Measurements from ENCODE around the gene PRTG. TPM values are rescaled to one million over a fixed set of nuclear protein-coding genes. Genes with fewer than 3 reads are reported as not detected.

The PRTG gene
- total RNA-seq, 2 experiments from 2014 or later = not detected

- H3K36me3 Mint-ChIP-seq (ENCODE audit: low read depth) = no peaks in the 10 kb centered on the region
- H3K4me3 Mint-ChIP-seq = no peak overlapping the region
- no peak for DNase-seq
- ChIA-PET CTCF (no interaction called here), POLR2A (no interaction called here)
- H3K9me3 Mint-ChIP-seq = no peaks in the 10 kb centered on the region
- H3K27ac Mint-ChIP-seq = no peak overlapping the region
- peaks cover 2% of the 10 kb centered on the region for H3K27me3 Mint-ChIP-seq
- H3K4me1 Mint-ChIP-seq = peaks cover 6% of the 10 kb centered on the region
Measured at GRCh38 chr15:55681631-55682030, 61.3 kb downstream of the PRTG start.

DNA sequence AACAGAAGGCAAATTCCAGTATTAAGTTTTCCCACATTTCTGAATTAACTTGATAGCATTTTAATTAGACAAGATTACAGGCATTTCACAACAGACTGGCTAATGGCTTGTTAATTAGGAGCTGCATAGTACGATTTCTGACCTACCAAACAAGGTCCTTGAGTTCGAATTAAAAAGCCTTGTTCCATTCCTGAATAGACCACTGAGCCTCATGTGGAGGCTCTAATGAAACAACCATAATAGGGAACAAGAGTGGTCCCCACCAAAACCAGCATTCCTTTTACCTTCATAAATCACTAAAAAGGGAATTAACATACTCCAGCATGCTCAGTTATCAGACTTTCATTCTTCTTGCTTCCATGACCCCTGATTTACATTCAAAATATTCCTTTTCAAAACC, 66.4 kb downstream of the PRTG start:
- no peak overlapping the region for H3K27ac Mint-ChIP-seq
- CTCF ChIA-PET = no interaction called here
- H3K4me3 Mint-ChIP-seq = no peak overlapping the region
- no peak for DNase-seq
- no peaks in the 10 kb centered on the region for H3K36me3 Mint-ChIP-seq (ENCODE audit: low read depth)
- POLR2A ChIA-PET = no interaction called here
- peaks cover 23% of the 10 kb centered on the region for H3K27me3 Mint-ChIP-seq
- no peaks in the 10 kb centered on the region for H3K9me3 Mint-ChIP-seq
- peaks cover 4% of the 10 kb centered on the region for H3K4me1 Mint-ChIP-seq

DNA sequence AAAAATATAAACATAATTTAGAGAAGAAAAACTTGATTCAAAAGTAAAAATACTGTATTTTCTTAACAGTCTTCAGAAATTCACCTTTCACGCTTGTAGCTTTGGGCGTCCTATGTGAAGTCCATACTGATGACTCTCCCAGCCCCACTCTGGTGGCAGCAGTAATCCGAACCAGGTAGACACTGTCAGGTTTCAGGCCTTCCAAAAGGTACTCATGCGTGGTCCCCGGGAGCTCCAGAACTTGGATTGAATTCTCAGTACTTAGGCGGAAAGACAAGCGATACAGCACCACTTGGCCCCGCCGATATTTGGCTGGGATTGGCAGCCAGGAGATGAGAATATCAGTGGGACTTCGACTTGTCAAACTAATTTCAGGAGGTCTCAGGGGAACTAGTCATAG, 69.7 kb downstream of the PRTG start:
- no peak overlapping the region for H3K4me3 Mint-ChIP-seq
- H3K9me3 Mint-ChIP-seq = no peaks in the 10 kb centered on the region
- ChIA-PET POLR2A (no interaction called here), CTCF (no interaction called here)
- DNase-seq = no peak
- no peaks in the 10 kb centered on the region for H3K36me3 Mint-ChIP-seq (ENCODE audit: low read depth)
- H3K27me3 Mint-ChIP-seq = peaks cover 23% of the 10 kb centered on the region
- no peaks in the 10 kb centered on the region for H3K4me1 Mint-ChIP-seq
- no peak overlapping the region for H3K27ac Mint-ChIP-seq

GRCh38 chr15:55669270-55669669, 73.7 kb downstream of the PRTG start:
- Mint-ChIP-seq H3K9me3 (no peaks in the 10 kb centered on the region), H3K27me3 (peaks cover 8% of the 10 kb centered on the region), H3K4me1 (no peaks in the 10 kb centered on the region), H3K4me3 (no peak overlapping the region), H3K27ac (no peak overlapping the region), H3K36me3 (ENCODE audit: low read depth) (no peaks in the 10 kb centered on the region)
- DNase-seq = no peak
- CTCF ChIA-PET = interaction anchor here (0.7 kb wide), 1 partner anchor 189 kb away, joined by 3 read pairs; no protein-coding TSS in a partner anchor
- POLR2A ChIA-PET = no interaction called here

DNA sequence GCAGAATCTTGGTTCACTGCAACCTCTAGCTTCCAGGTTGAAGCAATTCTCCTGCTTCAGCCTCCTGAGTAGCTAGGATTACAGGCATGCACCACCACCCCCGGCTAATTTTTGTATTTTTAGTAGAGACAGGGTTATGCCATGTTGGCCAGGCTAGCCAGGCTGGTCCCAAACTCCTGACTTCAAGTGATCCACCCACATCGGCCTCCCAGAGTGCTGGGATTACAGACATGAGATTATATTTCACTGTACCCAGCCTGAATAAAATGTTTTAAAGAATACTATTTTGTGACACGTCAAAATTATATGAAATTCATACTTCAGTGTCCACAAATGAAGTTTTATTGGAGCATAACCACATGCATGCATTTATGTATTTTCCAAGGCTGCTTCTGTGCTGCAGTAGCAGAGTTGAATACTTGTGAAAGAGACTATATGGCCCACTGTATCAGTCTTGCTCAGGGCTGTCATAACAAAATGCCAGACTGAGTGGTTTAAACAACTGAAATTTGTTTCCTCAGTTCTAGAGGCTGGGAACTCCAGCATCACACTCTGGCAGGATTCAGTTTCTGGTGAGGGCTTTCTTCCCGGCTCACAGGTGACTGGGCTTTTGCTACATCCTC, 77.2 kb downstream of the PRTG start:
- POLR2A ChIA-PET = no interaction called here
- Mint-ChIP-seq H3K4me1 (peaks cover 6% of the 10 kb centered on the region), H3K27me3 (no peaks in the 10 kb centered on the region), H3K36me3 (ENCODE audit: low read depth) (no peaks in the 10 kb centered on the region), H3K9me3 (no peaks in the 10 kb centered on the region), H3K27ac (no peak overlapping the region), H3K4me3 (no peak overlapping the region)
- CTCF ChIA-PET = no interaction called here
- no peak for DNase-seq

DNA sequence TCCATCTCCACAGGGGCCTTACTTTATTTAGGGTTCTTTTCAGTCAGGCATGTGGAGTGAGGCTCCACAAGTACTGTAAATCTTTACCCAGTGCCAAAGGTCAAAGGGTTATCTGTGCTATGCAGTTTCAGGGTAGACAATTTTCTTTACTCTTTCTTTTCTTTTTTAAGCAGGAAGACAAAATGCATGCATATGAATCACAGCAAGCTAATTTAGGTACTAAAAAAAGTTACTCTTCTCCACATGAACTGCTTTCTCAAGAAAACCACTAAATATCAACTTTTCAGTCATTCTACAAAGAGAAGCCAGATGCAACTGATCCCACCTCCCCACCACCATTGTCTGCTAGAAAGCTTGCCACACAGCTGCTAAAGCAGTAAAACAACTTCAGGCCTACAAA, 81.5 kb downstream of the PRTG start:
- Mint-ChIP-seq H3K4me3 (no peak overlapping the region), H3K9me3 (no peaks in the 10 kb centered on the region), H3K27ac (no peak overlapping the region), H3K36me3 (ENCODE audit: low read depth) (no peaks in the 10 kb centered on the region), H3K4me1 (peaks cover 6% of the 10 kb centered on the region), H3K27me3 (peaks cover 2% of the 10 kb centered on the region)
- DNase-seq = no peak
- ChIA-PET CTCF (no interaction called here), POLR2A (no interaction called here)

GRCh38 chr15:55660153-55660552, 82.8 kb downstream of the PRTG start:
- POLR2A ChIA-PET = no interaction called here
- peaks cover 3% of the 10 kb centered on the region for H3K27me3 Mint-ChIP-seq
- CTCF ChIA-PET = no interaction called here
- H3K4me3 Mint-ChIP-seq = no peak overlapping the region
- no peaks in the 10 kb centered on the region for H3K9me3 Mint-ChIP-seq
- no peak for DNase-seq
- no peak overlapping the region for H3K27ac Mint-ChIP-seq
- H3K36me3 Mint-ChIP-seq (ENCODE audit: low read depth) = no peaks in the 10 kb centered on the region
- peaks cover 6% of the 10 kb centered on the region for H3K4me1 Mint-ChIP-seq

DNA sequence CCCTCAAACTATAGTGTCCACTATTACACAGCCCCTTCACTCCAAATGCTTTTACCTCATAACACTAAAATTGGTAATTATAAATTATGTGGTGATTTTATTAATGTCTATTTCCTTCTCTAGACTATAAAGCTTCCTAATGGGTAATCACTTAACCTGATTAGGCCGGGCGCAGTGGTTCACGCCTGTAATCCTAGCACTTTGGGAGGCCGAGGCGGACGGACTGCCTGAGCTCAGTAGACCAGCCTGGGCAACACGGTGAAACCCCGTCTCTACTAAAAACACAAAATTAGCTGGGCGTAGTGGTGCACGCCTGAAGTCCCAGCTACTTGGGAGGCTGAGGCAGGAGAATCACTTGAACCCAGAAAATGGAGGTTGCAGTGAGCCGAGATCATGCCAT, 83.5 kb downstream of the PRTG start:
- no peak for DNase-seq
- H3K4me1 Mint-ChIP-seq = peaks cover 6% of the 10 kb centered on the region
- no peak overlapping the region for H3K27ac Mint-ChIP-seq
- POLR2A ChIA-PET = no interaction called here
- CTCF ChIA-PET = interaction anchor here (1.6 kb wide), 1 partner anchor 11 kb away, joined by 4 read pairs; no protein-coding TSS in a partner anchor
- H3K36me3 Mint-ChIP-seq (ENCODE audit: low read depth) = no peaks in the 10 kb centered on the region
- H3K4me3 Mint-ChIP-seq = no peak overlapping the region
- no peaks in the 10 kb centered on the region for H3K9me3 Mint-ChIP-seq
- H3K27me3 Mint-ChIP-seq = peaks cover 3% of the 10 kb centered on the region

GRCh38 chr15:55658886-55659285, 84.1 kb downstream of the PRTG start:
- CTCF ChIA-PET = interaction anchor here (1.6 kb wide), 1 partner anchor 10 kb away, joined by 4 read pairs; no protein-coding TSS in a partner anchor
- H3K4me3 Mint-ChIP-seq = no peak overlapping the region
- H3K4me1 Mint-ChIP-seq = peaks cover 6% of the 10 kb centered on the region
- no peak overlapping the region for H3K27ac Mint-ChIP-seq
- peaks cover 3% of the 10 kb centered on the region for H3K27me3 Mint-ChIP-seq
- no peaks in the 10 kb centered on the region for H3K9me3 Mint-ChIP-seq
- DNase-seq = no peak
- no peaks in the 10 kb centered on the region for H3K36me3 Mint-ChIP-seq (ENCODE audit: low read depth)
- POLR2A ChIA-PET = no interaction called here

DNA sequence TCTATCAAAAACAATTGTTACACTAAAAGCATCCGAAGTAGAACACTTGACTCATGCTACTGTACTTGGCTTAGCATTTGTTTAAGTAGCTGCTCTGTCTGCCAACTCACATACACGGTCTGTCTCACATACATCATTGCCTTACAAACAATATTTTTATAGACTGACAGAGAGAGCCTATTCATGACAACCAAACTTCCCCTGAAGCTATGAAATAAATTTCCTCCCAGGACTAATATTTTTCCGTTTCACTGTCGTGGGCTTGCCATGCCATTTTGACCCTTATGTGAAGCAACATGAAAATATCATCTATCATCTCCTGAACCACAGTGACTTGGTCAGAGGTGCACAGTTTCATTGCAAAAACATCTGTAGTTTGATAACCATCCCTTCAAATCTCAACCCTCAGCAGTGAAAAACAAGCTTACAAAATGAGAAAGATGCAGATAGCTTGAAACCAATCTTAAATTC, 88.4 kb downstream of the PRTG start:
- Mint-ChIP-seq H3K27me3 (peaks cover 3% of the 10 kb centered on the region), H3K27ac (no peak overlapping the region), H3K4me1 (no peaks in the 10 kb centered on the region), H3K9me3 (no peaks in the 10 kb centered on the region), H3K36me3 (ENCODE audit: low read depth) (no peaks in the 10 kb centered on the region), H3K4me3 (no peak overlapping the region)
- CTCF ChIA-PET = no interaction called here
- POLR2A ChIA-PET = no interaction called here
- DNase-seq = no peak

DNA sequence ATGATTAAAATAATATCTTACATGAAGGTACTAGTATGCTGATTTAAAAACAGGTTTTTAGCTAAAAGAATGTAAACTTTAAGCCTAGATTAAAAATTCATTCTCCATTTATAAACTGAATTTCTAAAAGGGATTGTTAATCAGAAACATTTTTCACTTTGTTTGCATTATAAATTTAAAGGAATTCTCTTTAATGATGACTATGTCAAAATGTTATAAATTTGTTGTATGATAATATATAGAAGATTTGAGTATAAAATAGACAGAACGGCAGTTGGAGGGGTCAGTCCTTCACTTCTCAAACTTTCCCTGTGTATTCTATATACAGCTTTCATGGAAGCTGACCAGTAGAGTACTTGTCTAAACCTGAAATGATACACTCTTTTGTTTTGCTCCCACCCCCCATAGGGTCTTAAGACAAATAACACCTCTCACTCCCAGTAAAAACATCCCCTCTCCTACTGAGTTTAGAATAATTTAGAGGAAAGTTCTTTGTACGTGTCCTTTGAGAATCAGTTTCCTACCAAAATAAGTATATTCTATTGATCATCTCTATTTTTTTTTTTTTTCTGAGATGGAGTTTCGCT, 90.0 kb downstream of the PRTG start:
- no peak for DNase-seq
- Mint-ChIP-seq H3K4me3 (no peak overlapping the region), H3K9me3 (no peaks in the 10 kb centered on the region), H3K36me3 (ENCODE audit: low read depth) (no peaks in the 10 kb centered on the region), H3K27ac (no peak overlapping the region), H3K27me3 (peaks cover 3% of the 10 kb centered on the region), H3K4me1 (no peaks in the 10 kb centered on the region)
- POLR2A ChIA-PET = no interaction called here
- CTCF ChIA-PET = no interaction called here

GRCh38 chr15:55652359-55652758, 90.6 kb downstream of the PRTG start:
- H3K4me1 Mint-ChIP-seq = no peaks in the 10 kb centered on the region
- H3K4me3 Mint-ChIP-seq = no peak overlapping the region
- POLR2A ChIA-PET = no interaction called here
- H3K27ac Mint-ChIP-seq = no peak overlapping the region
- H3K36me3 Mint-ChIP-seq (ENCODE audit: low read depth) = no peaks in the 10 kb centered on the region
- CTCF ChIA-PET = no interaction called here
- peaks cover 3% of the 10 kb centered on the region for H3K27me3 Mint-ChIP-seq
- DNase-seq = no peak
- H3K9me3 Mint-ChIP-seq = no peaks in the 10 kb centered on the region

GRCh38 chr15:55649058-55649423, 93.9 kb downstream of the PRTG start:
- no peak overlapping the region for H3K27ac Mint-ChIP-seq
- DNase-seq = no peak
- no peaks in the 10 kb centered on the region for H3K36me3 Mint-ChIP-seq (ENCODE audit: low read depth)
- ChIA-PET CTCF (interaction anchor here (0.6 to 1.0 kb wide), 4 partner anchors 10 to 264 kb away, joined by 3 to 5 read pairs (median 4); no protein-coding TSS in a partner anchor), POLR2A (interaction anchor here (0.6 kb wide), 1 partner anchor 63 kb away, joined by 16 read pairs; no protein-coding TSS in a partner anchor)
- H3K9me3 Mint-ChIP-seq = no peaks in the 10 kb centered on the region
- peaks cover 3% of the 10 kb centered on the region for H3K27me3 Mint-ChIP-seq
- H3K4me1 Mint-ChIP-seq = no peaks in the 10 kb centered on the region
- no peak overlapping the region for H3K4me3 Mint-ChIP-seq

- ChIA-PET POLR2A (no interaction called here), CTCF (interaction anchor here (1.3 kb wide), 1 partner anchor 112 kb away, joined by 3 read pairs; no protein-coding TSS in a partner anchor)
- no peaks in the 10 kb centered on the region for H3K36me3 Mint-ChIP-seq (ENCODE audit: low read depth)
- no peak overlapping the region for H3K4me3 Mint-ChIP-seq
- H3K9me3 Mint-ChIP-seq = no peaks in the 10 kb centered on the region
- H3K4me1 Mint-ChIP-seq = no peaks in the 10 kb centered on the region
- no peak overlapping the region for H3K27ac Mint-ChIP-seq
- DNase-seq = no peak
- H3K27me3 Mint-ChIP-seq = no peaks in the 10 kb centered on the region
Measured at GRCh38 chr15:55638764-55639163, 104.2 kb downstream of the PRTG start.

Data from activated CD4-positive, alpha-beta T cell treated with anti-CD3 and anti-CD28 coated beads, Interleukin-2, amount 10 ng/mL, durations not matched to agents 7 days and 5 days (primary cell).